ENCODE data around the gene METTL4.
"Not testable (repeated sequence)": the region's sequence is repeated elsewhere in the genome, so short reads cannot be mapped to it uniquely, and the experiment has no call there.

Gene METTL4

DNA sequence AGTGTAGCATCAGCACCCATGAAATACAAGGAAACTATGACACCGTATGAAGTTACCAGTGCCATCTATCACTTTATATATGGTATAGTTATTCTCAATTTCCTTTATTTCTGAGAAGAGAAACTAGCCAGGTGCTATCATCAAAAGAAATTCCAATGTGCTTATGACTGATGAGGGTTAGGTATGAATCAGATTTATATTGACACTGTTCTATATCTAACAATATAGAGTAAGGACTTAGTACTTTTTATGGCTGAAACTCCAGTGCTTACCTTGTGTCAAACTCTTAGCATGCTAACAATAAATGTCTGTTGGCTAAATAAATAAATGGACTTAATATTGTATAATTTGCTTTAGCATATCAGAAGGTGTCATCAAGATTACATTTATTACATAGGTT lies 6.9 kb downstream of the METTL4 start:
- DNase-seq (ENCODE audit: low read depth): no peak

DNA sequence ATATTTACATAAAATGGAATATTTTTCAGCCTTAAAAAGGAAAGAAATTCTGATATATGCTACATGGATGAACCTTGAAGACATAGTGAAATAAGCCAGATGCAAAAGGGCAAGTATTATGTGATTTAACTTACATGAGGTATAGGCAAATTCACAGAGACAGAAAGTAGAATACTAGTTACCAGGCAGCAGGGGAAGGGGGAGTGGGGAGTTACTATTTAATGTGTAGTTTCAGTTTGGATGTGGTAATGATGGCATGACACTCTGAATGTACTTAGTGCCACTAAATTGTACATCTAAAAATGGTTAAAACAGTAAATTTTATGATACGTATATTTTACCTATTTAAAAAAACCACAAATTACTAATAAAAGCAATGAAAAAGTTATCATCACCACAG lies 12.1 kb downstream of the METTL4 start:
- DNase-seq (ENCODE audit: low read depth): no peak

DNA sequence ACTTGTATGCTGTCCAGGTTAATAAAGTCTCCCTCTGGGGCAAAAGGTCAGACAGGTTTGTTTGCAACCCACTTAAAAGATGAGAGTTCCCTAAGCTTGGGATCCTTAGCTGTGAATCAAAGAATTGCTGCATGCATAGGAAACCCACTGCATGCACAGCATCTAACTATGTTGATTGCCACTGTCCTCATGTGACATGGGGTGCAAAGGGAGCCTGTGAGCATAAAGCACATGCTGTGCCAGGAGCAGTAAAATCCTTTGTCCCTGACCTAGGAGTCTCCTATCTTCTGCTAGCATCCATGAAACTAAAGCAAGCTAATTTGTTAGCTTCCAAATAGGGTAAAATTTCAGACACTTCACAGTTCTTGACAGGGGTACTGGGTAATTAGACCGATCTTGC lies 13.8 kb downstream of the METTL4 start:
- DNase-seq (ENCODE audit: low read depth): no peak

DNA sequence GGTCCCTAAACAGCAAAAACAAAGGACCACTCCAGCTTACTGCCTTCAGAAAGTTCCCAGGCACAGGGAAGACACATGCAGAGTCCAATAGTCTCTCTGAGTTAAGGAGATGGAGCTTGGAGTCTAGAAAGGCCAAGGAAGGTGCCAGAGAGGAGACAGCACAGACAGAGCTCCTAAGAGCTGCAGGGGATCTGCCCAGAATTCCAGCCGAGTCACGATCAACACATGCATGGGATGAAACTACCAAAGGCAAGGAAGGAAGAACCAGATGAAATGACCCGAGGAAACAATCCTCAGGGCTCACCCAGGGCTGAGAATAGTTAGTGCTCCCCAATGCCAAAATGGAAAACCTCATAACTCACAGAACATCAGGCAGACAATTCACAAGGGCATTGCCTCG lies 15.4 kb downstream of the METTL4 start:
- no peak for DNase-seq (ENCODE audit: low read depth)

DNA sequence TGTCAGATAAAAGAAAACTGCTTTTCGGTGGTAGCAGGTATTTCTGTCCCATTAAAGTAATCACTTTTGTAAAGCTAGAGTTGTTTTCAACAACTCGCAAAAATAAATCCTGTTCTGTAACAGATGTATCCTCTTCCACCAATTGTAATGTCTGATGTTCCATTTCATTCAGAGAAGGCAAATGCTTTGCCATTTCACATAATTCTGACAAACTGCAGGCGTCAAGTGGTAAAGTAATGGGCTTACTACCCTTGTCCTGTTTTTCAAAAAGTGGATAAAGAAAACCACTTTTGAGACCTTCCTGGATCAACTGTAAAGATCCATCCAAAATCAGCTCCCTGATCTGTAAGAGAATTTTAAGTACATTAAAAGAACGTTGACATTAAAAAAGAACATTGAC lies 16.6 kb downstream of the METTL4 start:
- DNase-seq (ENCODE audit: low read depth): no peak

DNA sequence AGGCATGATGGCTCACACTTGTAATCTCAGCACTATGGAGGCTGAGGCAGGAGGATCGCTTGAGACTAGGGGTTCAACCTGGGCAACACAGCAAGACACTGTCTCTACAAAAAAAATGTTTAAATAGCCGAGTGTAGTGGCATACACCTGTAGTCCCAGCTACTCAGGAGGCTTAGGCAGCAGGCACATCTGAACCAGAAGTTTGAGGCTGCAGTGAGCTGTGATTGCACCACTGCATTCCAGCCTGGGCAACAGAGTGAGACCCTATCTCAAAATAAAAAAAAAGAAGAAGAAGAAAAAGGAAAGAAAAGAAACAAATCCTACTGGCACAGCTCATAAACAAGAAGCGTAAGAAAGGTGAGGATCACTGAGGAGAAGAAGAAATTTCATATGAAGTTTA lies 19.9 kb downstream of the METTL4 start:
- DNase-seq (ENCODE audit: low read depth): no peak

DNA sequence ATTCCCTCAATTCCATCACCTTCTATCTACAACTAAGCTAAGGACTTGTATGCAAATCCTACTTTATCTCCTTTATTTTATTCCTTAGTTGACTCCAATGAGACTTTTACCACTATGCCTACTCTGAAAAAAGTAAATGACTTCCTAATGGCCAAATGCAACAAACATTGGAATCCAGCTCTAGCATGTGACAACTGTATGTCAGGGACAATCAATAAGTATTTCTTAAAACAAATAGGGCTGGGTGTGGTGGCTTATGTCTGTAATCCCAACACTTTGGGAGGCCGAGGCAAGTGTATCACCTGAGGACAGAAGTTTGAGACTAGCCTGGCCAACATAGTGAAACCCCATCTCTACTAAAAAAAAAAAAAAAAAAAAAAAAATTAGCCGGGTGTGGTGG lies 21.8 kb downstream of the METTL4 start:
- DNase-seq (ENCODE audit: low read depth): no peak

DNA sequence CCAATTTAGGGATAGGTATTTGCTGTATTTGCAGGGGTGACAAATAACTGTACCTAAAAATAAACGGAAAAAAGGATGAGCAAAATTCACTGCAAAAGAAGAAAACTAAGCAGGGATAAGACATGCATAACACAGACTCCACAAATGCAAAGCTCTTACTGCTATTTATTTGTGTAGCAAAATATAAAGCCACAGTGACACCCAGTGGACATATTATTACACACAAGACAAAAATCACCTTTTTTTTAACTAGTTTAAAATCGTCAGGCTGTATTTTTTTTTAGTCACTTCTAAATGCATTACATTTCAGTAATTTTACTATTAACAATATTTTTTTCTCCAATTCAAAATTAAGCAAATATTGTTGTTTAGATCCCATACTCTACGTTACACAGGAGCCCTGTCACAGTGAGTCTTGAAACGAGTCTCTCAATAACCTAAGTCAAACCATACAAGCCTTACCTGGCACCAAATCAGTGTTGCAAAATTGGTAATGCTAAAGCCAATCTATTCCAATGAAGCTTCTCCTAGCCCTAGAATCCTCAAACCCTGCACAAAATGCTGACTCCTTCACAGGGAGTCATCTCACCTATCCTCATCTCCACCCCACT lies 23.7 kb downstream of the METTL4 start:
- DNase-seq (ENCODE audit: low read depth): no peak

DNA sequence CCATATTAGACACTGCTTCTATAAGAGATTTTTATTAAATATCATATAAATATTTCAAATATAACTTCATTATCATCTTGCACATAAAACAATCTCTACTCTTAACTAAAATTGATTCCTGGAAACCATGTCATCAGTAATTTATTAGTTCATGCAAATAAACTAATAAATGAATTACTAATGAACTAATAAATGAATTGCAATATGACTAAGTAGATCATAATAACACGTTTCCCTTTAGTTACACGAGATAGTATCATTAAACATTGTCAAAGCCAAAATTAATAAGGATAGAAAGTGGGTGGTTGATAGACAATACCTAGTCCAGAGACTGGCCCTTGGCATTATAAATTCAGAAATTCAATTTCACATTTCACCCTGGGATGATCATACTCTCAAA lies 26.1 kb downstream of the METTL4 start:
- DNase-seq (ENCODE audit: low read depth): no peak

DNA sequence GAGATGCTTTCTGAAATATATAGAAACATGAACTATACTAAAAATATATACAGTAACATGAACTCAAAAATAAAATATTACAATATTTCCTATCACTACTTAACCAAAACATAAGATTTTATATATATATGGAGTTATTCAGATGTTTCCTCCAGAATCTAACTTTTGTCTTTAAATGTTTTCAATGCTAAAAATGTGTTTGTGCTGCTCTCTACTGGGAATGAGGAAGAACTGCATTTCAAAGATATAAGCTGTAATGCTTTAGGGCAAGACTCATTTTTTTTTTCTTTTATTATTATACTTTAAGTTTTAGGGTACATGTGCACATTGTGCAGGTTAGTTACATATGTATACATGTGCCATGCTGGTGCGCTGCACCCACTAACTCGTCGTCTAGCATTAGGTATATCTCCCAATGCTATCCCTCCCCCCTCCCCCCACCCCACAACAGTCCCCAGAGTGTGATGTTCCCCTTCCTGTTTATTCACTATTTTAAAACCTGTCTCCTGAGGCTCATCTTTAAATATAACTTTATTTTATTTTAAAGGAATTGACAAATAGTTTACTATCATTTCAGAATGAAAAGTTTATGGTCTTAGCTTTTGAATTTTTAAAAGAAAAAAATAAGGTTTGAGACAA lies 29.3 kb downstream of the METTL4 start:
- not testable (repeated sequence) for DNase-seq (ENCODE audit: low read depth)

DNA sequence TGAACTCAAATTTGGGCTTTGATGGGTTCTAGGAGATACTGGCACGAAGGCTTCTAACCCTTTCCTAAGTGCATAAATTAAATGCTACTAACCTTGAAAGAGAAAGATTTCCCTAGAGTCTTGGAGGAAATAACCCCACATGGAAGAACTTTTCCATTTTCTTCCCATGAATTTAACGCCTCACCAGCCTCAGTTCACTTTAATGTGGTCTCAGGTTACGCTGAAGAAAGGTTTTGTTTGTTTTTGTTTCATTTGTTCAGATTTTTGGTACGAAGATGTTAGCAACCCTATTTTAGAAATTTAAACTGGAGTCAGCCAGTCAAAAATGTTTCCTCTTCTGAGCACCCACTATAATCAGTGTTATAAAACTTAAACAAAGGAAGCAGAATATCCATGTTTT lies 30.7 kb downstream of the METTL4 start:
- DNase-seq (ENCODE audit: low read depth): no peak

DNA sequence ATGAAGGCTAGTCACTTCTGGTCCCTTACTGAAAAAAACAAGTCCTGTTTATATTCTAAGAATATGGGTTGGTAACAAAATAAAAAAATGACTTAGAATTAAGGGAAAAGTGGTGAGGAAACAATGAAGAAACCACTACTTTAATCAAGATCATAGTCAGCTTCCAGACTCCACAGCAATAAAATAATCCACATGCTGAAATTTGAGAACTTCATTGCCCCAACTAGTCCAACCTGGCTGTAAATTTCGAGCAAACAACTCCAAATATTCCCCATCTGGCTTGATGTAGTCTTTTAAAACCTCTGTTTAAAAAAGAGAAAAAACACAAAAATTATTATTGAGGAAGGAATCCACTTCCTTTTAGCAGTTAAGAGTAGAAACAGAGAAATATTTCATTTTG lies 32.5 kb downstream of the METTL4 start:
- no peak for DNase-seq (ENCODE audit: low read depth)

DNA sequence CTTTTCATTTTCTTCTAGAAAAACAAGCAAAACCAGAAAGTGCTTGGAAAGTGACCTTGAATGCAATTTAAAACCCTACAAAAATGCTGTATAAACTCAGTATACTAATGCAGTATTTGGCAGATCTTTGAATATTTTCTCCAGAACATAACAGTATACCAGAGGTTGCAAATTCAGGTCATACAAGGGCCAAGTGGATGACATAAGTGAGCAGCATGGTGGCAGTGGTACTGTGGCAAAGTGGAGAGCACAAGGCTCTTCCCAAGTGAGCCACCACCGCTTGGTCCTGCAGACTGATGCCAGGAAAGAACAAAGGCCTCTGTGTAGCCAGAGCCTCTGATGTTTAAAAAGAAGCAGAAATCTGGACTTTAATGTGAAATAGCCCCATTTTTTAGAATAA lies 33.1 kb downstream of the METTL4 start:
- DNase-seq (ENCODE audit: low read depth): no peak

DNA sequence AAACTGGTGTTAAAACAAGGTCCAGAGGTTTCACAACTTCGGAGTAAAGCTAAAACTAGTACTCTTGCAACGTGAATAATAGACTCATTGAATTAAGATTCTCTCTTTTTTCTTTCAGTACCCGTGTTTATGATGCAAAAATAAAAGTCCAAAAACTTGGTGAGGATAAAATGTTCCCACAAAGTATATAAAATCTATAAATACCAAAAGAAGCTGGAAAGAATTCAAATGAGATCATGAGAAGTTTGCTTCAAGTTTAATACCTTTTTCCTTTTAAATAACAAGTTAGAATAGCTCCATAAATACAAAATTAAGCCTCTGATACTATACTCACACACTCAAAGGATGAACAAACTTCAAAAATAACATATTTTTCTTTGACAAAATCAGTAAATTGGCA lies 34.0 kb downstream of the METTL4 start:
- no peak for DNase-seq (ENCODE audit: low read depth)

DNA sequence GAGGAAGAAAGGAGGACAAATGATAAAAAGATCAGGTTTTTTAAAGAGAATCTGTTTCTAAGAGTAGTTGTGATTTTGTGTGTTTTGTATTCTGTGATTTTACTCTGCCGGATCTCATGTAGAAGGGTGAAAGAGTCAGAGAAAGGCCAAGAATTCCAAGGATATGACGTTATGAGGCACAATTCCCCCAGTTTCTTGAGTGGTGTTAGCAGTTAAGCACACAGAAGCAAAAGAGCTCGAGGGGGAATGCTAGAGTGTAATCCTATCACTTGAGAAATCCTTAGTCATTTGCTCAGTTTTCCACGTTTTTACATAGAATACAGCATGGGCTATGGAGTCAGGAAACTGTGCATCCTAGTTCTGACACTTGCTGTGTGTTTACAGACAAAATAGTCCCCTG lies 34.8 kb downstream of the METTL4 start:
- no peak for DNase-seq (ENCODE audit: low read depth)

DNA sequence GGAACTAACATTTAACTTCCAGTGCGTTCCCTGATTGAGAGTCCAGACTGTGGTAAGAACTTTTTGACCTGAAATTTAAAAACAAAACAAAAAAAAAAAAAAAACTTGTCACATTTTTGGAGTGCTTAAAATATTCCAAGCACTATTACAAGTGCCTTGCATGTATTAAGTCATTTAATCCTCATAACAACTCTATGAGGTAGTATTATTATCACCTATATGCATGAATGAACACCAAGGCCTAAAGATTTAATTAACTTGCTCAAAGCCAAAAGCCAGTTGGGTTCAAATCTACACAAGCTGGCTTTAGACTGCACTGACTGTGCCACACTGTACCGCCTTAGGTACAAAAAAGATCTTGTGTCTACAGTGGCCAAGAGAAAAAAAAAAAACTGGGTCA lies 35.2 kb downstream of the METTL4 start:
- no peak for DNase-seq (ENCODE audit: low read depth)

DNA sequence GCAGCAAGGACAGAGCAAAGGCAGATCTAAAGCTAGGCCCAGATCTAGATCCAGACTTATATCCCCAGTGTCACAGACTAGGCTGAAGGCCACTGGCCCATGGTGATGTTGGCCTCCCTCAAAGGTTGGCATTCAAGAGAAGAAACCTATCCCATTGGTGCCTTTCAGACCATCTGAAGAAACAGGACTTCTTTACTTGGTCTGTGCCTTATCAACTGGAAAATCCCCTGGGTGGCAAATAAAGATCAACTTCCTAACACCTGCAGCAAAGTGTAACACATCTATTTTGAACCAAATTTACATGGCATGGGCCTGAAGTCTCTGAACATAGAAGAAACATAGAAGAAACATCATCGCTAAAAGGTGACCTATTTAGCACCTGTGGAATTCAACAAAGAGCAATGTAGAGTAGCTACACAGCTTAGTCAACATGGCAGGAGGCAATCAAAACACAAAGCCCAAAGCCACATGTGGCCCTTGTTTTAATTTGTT lies 35.8 kb downstream of the METTL4 start:
- no peak for DNase-seq (ENCODE audit: low read depth)

DNA sequence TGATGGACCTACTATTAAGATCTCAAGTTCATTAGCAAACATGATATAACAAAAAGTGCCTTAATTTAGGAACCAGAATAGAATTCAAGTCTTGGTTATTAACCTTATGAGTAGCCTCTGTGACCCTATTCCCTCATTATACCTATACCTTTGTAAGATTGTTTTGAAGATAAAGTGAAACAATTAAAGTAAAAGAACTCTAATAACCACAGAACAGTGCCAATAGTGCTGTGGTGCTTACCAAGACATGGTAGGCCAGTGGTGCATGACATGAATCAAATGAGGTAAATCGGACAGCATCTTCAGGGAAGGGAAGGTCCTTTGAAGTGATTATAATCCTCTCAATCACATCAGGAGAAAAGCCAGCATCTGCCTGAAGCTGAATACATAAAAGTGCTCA lies 36.4 kb downstream of the METTL4 start:
- no peak for DNase-seq (ENCODE audit: low read depth)

DNA sequence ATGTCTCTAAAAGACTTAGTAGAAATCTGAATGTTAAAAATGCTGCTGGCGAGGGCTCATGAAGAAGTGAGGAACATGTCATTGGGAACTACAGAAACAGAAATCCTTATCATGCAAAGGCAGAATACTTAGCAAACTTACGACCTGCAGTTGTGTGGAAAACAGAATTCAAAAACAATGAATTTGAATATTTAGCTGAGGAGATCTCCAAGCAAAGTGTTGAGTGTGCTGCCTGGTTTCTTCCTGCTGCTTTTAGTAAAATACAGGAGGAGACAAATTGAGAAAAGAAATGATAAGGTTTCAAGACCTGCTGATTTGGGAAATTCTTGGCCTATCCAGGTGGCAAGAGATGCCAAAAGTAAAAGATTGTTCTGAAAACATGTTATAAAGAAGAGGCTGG lies 38.5 kb downstream of the METTL4 start:
- no peak for DNase-seq (ENCODE audit: low read depth)

DNA sequence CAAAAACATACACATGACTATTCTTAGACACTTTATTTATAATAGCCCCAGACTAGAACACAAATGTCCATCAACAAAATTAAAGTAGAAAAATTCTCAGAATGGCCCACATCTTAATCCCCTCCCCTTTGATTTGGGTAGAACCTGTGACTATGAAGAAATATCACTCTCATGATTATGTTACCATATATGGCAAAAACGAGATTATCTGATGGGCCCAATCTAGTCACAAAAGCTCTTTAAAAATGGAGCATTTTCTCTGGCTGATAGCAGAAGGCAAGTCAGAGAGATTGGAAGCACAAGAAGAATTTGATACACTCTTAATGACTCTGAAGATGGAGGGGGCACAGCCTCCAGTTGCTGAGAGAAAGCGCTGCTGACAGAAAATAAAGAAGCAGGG lies 39.6 kb downstream of the METTL4 start:
- no peak for DNase-seq (ENCODE audit: low read depth)

DNA sequence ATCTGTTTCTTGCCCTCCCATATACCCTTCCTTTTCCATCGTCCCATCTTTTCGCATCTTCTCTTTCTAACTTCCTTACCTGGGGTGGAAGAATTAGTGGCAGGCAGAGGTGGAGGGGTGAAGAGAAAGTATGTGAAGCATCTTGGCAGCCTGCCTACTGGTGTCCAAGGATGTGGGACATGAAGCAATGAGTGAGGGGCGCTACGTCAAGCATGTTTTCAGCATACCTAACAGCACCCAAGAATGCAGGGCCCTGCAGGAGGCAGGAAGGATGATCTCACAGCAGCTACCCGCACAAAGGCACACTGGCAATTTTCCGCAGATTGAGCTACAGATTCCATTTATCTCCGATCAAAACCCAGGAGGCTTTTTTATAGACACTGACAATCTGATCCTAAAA lies 42.2 kb downstream of the METTL4 start:
- DNase-seq (ENCODE audit: low read depth): no peak

DNA sequence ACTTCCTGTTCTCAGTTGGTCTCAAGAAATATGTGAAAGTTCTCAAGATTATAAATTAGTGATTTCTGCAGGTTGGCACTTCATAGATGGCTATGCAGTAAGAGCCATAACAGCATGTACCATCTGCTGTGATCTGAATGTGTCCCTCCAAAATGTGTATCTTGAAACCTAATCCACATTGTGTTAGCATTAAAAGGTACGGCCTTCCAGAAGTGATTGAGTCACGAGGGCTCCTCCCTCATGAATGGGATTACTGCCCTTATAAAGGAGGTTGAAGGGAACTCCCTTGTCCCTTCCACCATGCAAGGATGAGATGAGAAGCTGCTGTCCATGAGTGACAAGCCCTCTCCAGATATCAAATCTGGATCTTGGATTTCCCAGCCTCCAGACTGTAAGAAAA lies 45.0 kb downstream of the METTL4 start:
- DNase-seq (ENCODE audit: low read depth): no peak

DNA sequence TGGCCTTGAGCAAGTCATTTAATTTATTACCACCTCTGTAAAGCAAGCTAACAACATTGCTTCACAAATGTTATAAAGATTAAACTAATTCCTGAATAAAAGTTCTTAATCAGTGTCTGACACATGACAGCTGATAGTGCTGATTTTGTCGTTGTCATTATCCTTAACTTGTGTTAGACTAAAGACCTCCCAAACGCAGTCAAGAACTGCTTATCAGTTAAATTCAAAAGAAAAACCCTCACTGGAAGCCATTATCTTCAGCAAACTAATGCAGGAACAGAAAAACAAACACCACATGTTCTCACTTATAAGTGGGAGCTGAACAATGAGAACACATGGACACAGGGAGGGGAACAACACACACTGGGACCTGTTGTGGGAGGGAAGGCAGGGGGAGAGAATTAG lies 46.5 kb downstream of the METTL4 start:
- DNase-seq (ENCODE audit: low read depth): not testable (repeated sequence)

DNA sequence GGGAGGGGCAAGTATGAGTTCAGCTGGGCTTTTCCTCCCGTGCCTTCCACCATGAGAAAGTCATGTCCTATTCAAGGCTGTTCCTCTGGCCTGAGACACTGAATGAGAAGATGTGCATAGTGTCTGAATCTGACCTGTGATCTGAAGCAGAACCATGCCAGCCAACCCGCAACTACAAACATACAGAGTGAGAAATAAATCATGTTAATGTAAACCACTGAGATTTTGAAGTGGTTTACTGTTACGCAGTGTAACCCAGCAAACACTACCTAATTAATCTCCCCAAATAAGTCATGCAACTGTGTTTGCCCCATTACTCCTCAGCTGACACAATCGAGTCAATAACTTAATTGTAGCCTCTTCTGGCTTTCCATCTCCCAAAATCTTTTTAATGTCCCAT lies 49.2 kb downstream of the METTL4 start:
- no peak for DNase-seq (ENCODE audit: low read depth)
